Stimulated activated CD4-positive, alpha-beta T cell treated with anti-CD3 and anti-CD28 coated beads, Interleukin-12 subunit alpha, Interleukin-12 subunit beta, amount 100 ng/mL, for 4 hours (primary cell): ENCODE measurements around the gene TUBB.
"Not testable (repeated sequence)": the region's sequence is repeated elsewhere in the genome, so short reads cannot be mapped to it uniquely, and the experiment has no call there.

Source experiments
- DNase-seq: peaks from one replicate; pipeline ENCODE4 v3.0.0-alpha.2; 2020

Gene TUBB

GRCh38 chr6:30741789-30742315 is 21.7 kb downstream of the TUBB start:
- no peak for DNase-seq

- peak; percentile 93 for DNase-seq
Measured at GRCh38 chr6:30742316-30743098, 22.4 kb downstream of the TUBB start, which contains the start of gene FLOT1. Gene FLOT1, minus strand, starts transcription at chr6:30742687. Its CDS starts 498 bp downstream, at chr6:30742189.

GRCh38 chr6:30743099-30744053 is 23.2 kb downstream of the TUBB start:
- no peak for DNase-seq

GRCh38 chr6:30744054-30744805 is 24.1 kb downstream of the TUBB start, which contains the start of gene IER3:
Gene IER3, minus strand, starts transcription at chr6:30744547. Its CDS starts 29 bp downstream, at chr6:30744518.
- DNase-seq = peak; percentile 88

GRCh38 chr6:30747300-30747687 is 27.1 kb downstream of the TUBB start:
- no peak for DNase-seq

- no peak for DNase-seq
Measured at GRCh38 chr6:30747902-30748769, 28.0 kb downstream of the TUBB start.

GRCh38 chr6:30748851-30749540 is 28.8 kb downstream of the TUBB start:
- DNase-seq = no peak

- no peak for DNase-seq
Measured at GRCh38 chr6:30749554-30750378, 29.6 kb downstream of the TUBB start.

GRCh38 chr6:30750379-30750668 is 30.2 kb downstream of the TUBB start:
- no peak for DNase-seq

GRCh38 chr6:30752157-30752927 is 32.2 kb downstream of the TUBB start:
- no peak for DNase-seq

- no peak for DNase-seq
Measured at GRCh38 chr6:30754631-30755030, 34.5 kb downstream of the TUBB start.

- not testable (repeated sequence) for DNase-seq
Measured at GRCh38 chr6:30756405-30757003, 36.4 kb downstream of the TUBB start.

- DNase-seq = no peak
Measured at GRCh38 chr6:30757261-30757904, 37.2 kb downstream of the TUBB start.

- DNase-seq = no peak
Measured at GRCh38 chr6:30759575-30760239, 39.6 kb downstream of the TUBB start.

- no peak for DNase-seq
Measured at GRCh38 chr6:30760549-30760948, 40.4 kb downstream of the TUBB start.

- no peak for DNase-seq
Measured at GRCh38 chr6:30761791-30762429, 41.8 kb downstream of the TUBB start.

- no peak for DNase-seq
Measured at GRCh38 chr6:30763155-30763617, 43.0 kb downstream of the TUBB start.
